Thoracic aorta (tissue), 2 donors: ENCODE measurements around the gene RNF133. TPM values are rescaled to one million over a fixed set of nuclear protein-coding genes. Genes with fewer than 3 reads are reported as not detected.
"Not testable (repeated sequence)": the region's sequence is repeated elsewhere in the genome, so short reads cannot be mapped to it uniquely, and the experiment has no call there.

Source experiments
- ATAC-seq: fragments of 150-250 bp; one replicate; pipeline ENCODE4 v1.8.0; 2017; ENCODE audit warnings: low read depth; ENCODE audit not compliant: insufficient number of reproducible peaks, low FRiP score
- DNase-seq: peaks from one replicate; pipeline ENCODE4 v3.0.0-alpha.2; 2020; ENCODE audit warnings: low spot score
- H3K27ac ChIP-seq, 2 donors: fragments of 200-600 bp; sonication (generic); 1 replicate in 1 of 2; 2 replicates in 1 of 2; pipeline ENCODE4 v1.5.1; 2016; ENCODE audit warnings: mild to moderate bottlenecking in 2 of 2, moderate library complexity in 2 of 2
- H3K27me3 ChIP-seq: fragments of 200-600 bp; sonication (generic); replicated peaks from 2 replicates; pipeline ENCODE4 v1.6.0; 2016; ENCODE audit warnings: mild to moderate bottlenecking; ENCODE audit not compliant: insufficient read depth
- H3K36me3 ChIP-seq: fragments of 200-600 bp; sonication (generic); one replicate; pipeline ENCODE4 v1.5.1; 2016
- H3K4me1 ChIP-seq, 2 donors: fragments of 200-600 bp; sonication (generic); 1 replicate in 1 of 2; 2 replicates in 1 of 2; pipeline versions ENCODE4 v1.5.1 to v1.6.0; 2016; ENCODE audit warnings: low read depth in 2 of 2, mild to moderate bottlenecking in 1 of 2; ENCODE audit not compliant: control insufficient read depth in 1 of 2
- H3K4me3 ChIP-seq: fragments of 200-600 bp; sonication (generic); 2 replicates; pipeline ENCODE4 v1.5.1; 2016; ENCODE audit warnings: mild to moderate bottlenecking
- H3K9me3 ChIP-seq: fragments of 200-600 bp; sonication (generic); 2 replicates; pipeline ENCODE4 v1.5.1; 2016
- total RNA-seq, 2 donors: library from RNA; depleted of rRNA; stranded (reverse); fragments of >200 nt; gene quantifications; one replicate each; pipeline versions ENCODE4 v1.1.0 to v1.2.3, GENCODE V29; 2016
- TF ChIP-seq, protein P1 (sequence below): fragments of 200-600 bp; sonication (generic); IDR thresholded peaks from one replicate; pipeline ENCODE4 v1.5.1; 2019; ENCODE audit warnings: antibody characterized with exemption

Gene RNF133
- total RNA-seq, 2 donors from 2014 or later, result 0.68 to 4.6 TPM

DNA sequence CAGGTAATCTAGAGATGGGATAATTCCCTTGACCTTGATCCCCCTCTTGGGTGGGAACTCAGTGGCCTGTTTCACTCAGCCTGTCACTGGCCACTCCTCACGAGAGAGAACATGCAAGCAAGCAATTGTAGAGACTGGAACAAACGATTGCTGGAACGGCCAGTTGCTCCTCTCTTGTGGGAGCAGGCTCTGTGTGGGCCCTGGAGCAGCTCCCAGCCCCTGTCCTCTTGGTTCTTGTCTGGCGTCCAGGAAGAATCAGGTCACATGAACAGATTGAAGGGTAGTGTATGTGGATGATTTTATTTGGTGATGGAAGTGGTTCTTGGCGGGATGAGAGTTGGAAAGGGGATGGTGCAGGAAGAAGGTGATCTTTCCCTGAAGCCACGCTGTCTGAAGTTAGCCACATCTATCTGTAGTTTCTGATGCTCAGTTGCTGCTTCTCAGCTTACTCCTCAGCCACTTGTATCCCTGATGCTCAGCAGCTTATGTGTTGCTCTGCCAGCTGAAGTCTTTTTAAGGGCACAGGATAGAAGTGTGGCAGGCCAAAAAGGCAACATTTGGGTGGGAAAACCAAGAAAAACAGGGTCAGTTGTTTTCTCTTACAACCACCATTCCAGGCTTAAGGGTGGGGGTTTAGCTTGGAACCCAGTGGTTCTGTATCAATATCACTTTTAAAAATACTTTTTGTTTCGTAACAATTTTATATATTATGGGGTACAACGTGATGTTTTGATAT is 15.9 kb downstream of the RNF133 start:
- Histone ChIP-seq H3K36me3 (no peaks in the 10 kb centered on the region), H3K9me3 (no peaks in the 10 kb centered on the region), H3K4me1 (no peaks in the 10 kb centered on the region), H3K27me3 (no peaks in the 10 kb centered on the region), H3K27ac (no peak overlapping the region), H3K4me3 (no peak overlapping the region)
- ATAC-seq (no peak), DNase-seq (no peak)
- TF ChIP-seq, protein P1, sequence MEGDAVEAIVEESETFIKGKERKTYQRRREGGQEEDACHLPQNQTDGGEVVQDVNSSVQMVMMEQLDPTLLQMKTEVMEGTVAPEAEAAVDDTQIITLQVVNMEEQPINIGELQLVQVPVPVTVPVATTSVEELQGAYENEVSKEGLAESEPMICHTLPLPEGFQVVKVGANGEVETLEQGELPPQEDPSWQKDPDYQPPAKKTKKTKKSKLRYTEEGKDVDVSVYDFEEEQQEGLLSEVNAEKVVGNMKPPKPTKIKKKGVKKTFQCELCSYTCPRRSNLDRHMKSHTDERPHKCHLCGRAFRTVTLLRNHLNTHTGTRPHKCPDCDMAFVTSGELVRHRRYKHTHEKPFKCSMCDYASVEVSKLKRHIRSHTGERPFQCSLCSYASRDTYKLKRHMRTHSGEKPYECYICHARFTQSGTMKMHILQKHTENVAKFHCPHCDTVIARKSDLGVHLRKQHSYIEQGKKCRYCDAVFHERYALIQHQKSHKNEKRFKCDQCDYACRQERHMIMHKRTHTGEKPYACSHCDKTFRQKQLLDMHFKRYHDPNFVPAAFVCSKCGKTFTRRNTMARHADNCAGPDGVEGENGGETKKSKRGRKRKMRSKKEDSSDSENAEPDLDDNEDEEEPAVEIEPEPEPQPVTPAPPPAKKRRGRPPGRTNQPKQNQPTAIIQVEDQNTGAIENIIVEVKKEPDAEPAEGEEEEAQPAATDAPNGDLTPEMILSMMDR, result no peak

GRCh38 chr7:122681186-122681585 is 17.7 kb downstream of the RNF133 start:
- not testable (repeated sequence) for DNase-seq, H3K9me3 ChIP-seq, ATAC-seq, H3K4me3 ChIP-seq, H3K27me3 ChIP-seq, H3K27ac ChIP-seq, H3K36me3 ChIP-seq, H3K4me1 ChIP-seq

GRCh38 chr7:122679813-122680212 is 19.1 kb downstream of the RNF133 start:
- H3K27ac ChIP-seq, result no peak overlapping the region
- ATAC-seq, result no peak

DNA sequence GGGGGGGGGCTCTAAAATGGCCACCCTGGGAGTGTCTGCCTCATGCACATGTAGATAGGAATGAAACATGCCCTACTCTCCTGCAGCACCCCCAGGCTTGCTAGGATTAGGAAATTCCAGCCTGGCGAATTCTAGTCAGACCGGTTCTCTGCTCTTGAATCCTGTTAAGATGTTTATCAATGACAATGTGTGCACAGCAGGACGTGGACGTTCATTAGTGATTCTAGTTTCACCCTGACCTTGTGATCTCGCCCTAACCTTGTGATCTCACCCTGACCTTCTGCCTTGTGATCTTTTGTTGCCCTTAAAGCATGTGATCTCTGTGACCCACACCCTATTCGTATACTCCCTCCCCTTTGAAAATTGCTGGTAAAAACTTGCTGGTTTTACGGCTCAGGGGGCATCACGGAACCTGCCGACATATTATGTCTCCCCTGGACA is 19.6 kb downstream of the RNF133 start:
- not testable (repeated sequence) for H3K9me3 ChIP-seq, H3K27ac ChIP-seq, DNase-seq, H3K4me3 ChIP-seq, ATAC-seq, H3K4me1 ChIP-seq, H3K27me3 ChIP-seq, H3K36me3 ChIP-seq

More at GRCh38 chr7:122679813-122680212, 19.1 kb downstream of the RNF133 start:
- H3K27me3 ChIP-seq, result no peaks in the 10 kb centered on the region
- H3K9me3 ChIP-seq, result no peaks in the 10 kb centered on the region
- H3K36me3 ChIP-seq, result no peaks in the 10 kb centered on the region
- TF ChIP-seq, protein P1, result no peak
- peaks cover 0 to 5% of the 10 kb centered on the region in 2 donors for H3K4me1 ChIP-seq
- no peak overlapping the region for H3K4me3 ChIP-seq
- no peak for DNase-seq

- no peak for ATAC-seq
- TF ChIP-seq, protein P1, result no peak
- H3K4me3 ChIP-seq, result no peak overlapping the region
Observed at GRCh38 chr7:122677149-122677548, 21.8 kb downstream of the RNF133 start.

GRCh38 chr7:122676466-122676865 is 22.5 kb downstream of the RNF133 start:
- H3K9me3 ChIP-seq, result no peaks in the 10 kb centered on the region
- no peaks in the 10 kb centered on the region for H3K36me3 ChIP-seq
- H3K27ac ChIP-seq, result no peak overlapping the region
- ATAC-seq, result no peak
- H3K27me3 ChIP-seq, result no peaks in the 10 kb centered on the region
- TF ChIP-seq, protein P1, result no peak
- H3K4me1 ChIP-seq, result peaks cover 0 to 13% of the 10 kb centered on the region in 2 donors
- H3K4me3 ChIP-seq, result no peak overlapping the region
- no peak for DNase-seq

More at GRCh38 chr7:122677149-122677548, 21.8 kb downstream of the RNF133 start:
- H3K27ac ChIP-seq, result no peak overlapping the region
- H3K9me3 ChIP-seq, result no peaks in the 10 kb centered on the region
- peaks cover 0 to 13% of the 10 kb centered on the region in 2 donors for H3K4me1 ChIP-seq
- DNase-seq, result no peak
- H3K27me3 ChIP-seq, result no peaks in the 10 kb centered on the region
- H3K36me3 ChIP-seq, result no peaks in the 10 kb centered on the region
